ENCODE data around the gene PSMD1. TPM values are rescaled to one million over a fixed set of nuclear protein-coding genes. Genes with fewer than 3 reads are reported as not detected.
"Not testable (repeated sequence)": the region's sequence is repeated elsewhere in the genome, so short reads cannot be mapped to it uniquely, and the experiment has no call there.

The PSMD1 gene
- total RNA-seq, 1 donor from 2014 or later, result 97.4 TPM

- no peak overlapping the region for H3K27ac ChIP-seq
- H3K36me3 ChIP-seq, result no peaks in the 10 kb centered on the region
- H3K4me1 ChIP-seq, result no peaks in the 10 kb centered on the region
- H3K27me3 ChIP-seq, result no peaks in the 10 kb centered on the region
- DNase-seq (ENCODE audit: low spot score in 2 of 2), result no peak
- no peak overlapping the region for H3K4me3 ChIP-seq
- no peaks in the 10 kb centered on the region for H3K9me3 ChIP-seq
- TF ChIP-seq CTCF (IDR thresholded peaks at IDR 0.05), result no peak
- intact Hi-C loops (cut with DNase I), result no loop called here
These were observed 40.0 kb upstream of the PSMD1 start for GRCh38 chr2:231016566-231017230.

GRCh38 chr2:231017231-231017598, 39.5 kb upstream of the PSMD1 start:
- H3K9me3 ChIP-seq, result no peaks in the 10 kb centered on the region
- TF ChIP-seq CTCF (IDR thresholded peaks at IDR 0.05), result no peak
- intact Hi-C loops (cut with DNase I), result no loop called here
- H3K4me3 ChIP-seq, result no peak overlapping the region
- no peaks in the 10 kb centered on the region for H3K27me3 ChIP-seq
- H3K36me3 ChIP-seq, result no peaks in the 10 kb centered on the region
- H3K4me1 ChIP-seq, result no peaks in the 10 kb centered on the region
- H3K27ac ChIP-seq, result no peak overlapping the region
- DNase-seq (ENCODE audit: low spot score in 2 of 2), result no peak

- Histone ChIP-seq H3K9me3 (no peaks in the 10 kb centered on the region), H3K27me3 (no peaks in the 10 kb centered on the region), H3K27ac (no peak overlapping the region), H3K4me3 (no peak overlapping the region), H3K4me1 (no peaks in the 10 kb centered on the region), H3K36me3 (no peaks in the 10 kb centered on the region)
- DNase-seq (ENCODE audit: low spot score in 2 of 2), result no peak
- intact Hi-C loops (cut with DNase I), result no loop called here
- TF ChIP-seq CTCF (IDR thresholded peaks at IDR 0.05), result no peak
These were observed 38.5 kb upstream of the PSMD1 start for GRCh38 chr2:231018184-231018583.

- H3K27me3 ChIP-seq; H3K4me1 ChIP-seq; H3K9me3 ChIP-seq; H3K4me3 ChIP-seq; H3K27ac ChIP-seq; H3K36me3 ChIP-seq; DNase-seq (ENCODE audit: low spot score in 2 of 2); intact Hi-C loops (cut with DNase I): not testable (repeated sequence)
These were observed 31.6 kb upstream of the PSMD1 start for GRCh38 chr2:231025059-231025458.

GRCh38 chr2:231028889-231029288, 27.8 kb upstream of the PSMD1 start:
- no peak for TF ChIP-seq CTCF (IDR thresholded peaks at IDR 0.05)
- intact Hi-C loops (cut with DNase I), result no loop called here
- Histone ChIP-seq H3K27me3 (no peaks in the 10 kb centered on the region), H3K4me3 (no peak overlapping the region), H3K9me3 (no peaks in the 10 kb centered on the region), H3K27ac (no peak overlapping the region), H3K4me1 (no peaks in the 10 kb centered on the region), H3K36me3 (no peaks in the 10 kb centered on the region)
- DNase-seq (ENCODE audit: low spot score in 2 of 2), result no peak

GRCh38 chr2:231029563-231029962, 27.1 kb upstream of the PSMD1 start:
- Histone ChIP-seq H3K36me3 (no peaks in the 10 kb centered on the region), H3K4me3 (no peak overlapping the region), H3K27me3 (no peaks in the 10 kb centered on the region), H3K4me1 (no peaks in the 10 kb centered on the region), H3K9me3 (no peaks in the 10 kb centered on the region), H3K27ac (no peak overlapping the region)
- TF ChIP-seq CTCF (IDR thresholded peaks at IDR 0.05), result no peak
- intact Hi-C loops (cut with DNase I), result no loop called here
- no peak for DNase-seq (ENCODE audit: low spot score in 2 of 2)
